Panc1 (cell line): ENCODE results near the gene WDR7. TPM values are rescaled to one million over a fixed set of nuclear protein-coding genes. Genes with fewer than 3 reads are reported as not detected.

Experiments used
- ATAC-seq: fragments of 200-7000 bp; cut with Tn5 transposase; 2 replicates; pipeline ENCODE4 v1.9.1; 2020; ENCODE audit warnings: mild to moderate bottlenecking, moderate library complexity
- BruUV-seq: library from RNA; stranded (reverse); fragments of 400-500 nt; replicated peaks from 2 replicates; lab custom pipeline; 2021; lab: Mats Ljungman, UMichigan
- CTCF ChIA-PET: fragments of 300-600 bp; sonication (Branson Sonifier 250); formaldehyde crosslinking; loops from one replicate; lab custom pipeline; 2022; ENCODE audit warnings: antibody characterized with exemption; lab: Charles Lee
- POLR2A ChIA-PET: fragments of 300-600 bp; sonication (Branson Sonifier 250); formaldehyde crosslinking; loops from one replicate; lab custom pipeline; 2022; ENCODE audit warnings: antibody characterized with exemption; lab: Charles Lee
- DNase-seq: peaks from one replicate; pipeline ENCODE4 v3.0.0-alpha.2; 2010; ENCODE audit warnings: low read depth, low spot score
- H3K27ac ChIP-seq: 2 replicates; pipeline ENCODE4 v1.5.1; 2011; ENCODE audit warnings: mild to moderate bottlenecking, low read length, inconsistent platforms
- H3K27me3 ChIP-seq: fragments of 200-500 bp; sonication (Bioruptor generic); 2 replicates; pipeline ENCODE4 v1.6.0; 2014; ENCODE audit warnings: low read length, inconsistent platforms; ENCODE audit not compliant: control insufficient read depth, insufficient read depth
- H3K36me3 ChIP-seq: fragments of 200-500 bp; sonication (Bioruptor generic); 2 replicates; pipeline ENCODE4 v1.5.1; 2014; ENCODE audit warnings: inconsistent platforms, mild to moderate bottlenecking, low read length, moderate library complexity; ENCODE audit not compliant: control insufficient read depth, insufficient read depth
- H3K4me1 ChIP-seq: 2 replicates; pipeline ENCODE4 v1.5.1; 2011; ENCODE audit warnings: inconsistent platforms, mild to moderate bottlenecking, low read length, moderate library complexity; ENCODE audit not compliant: control insufficient read depth, insufficient read depth
- H3K4me3 ChIP-seq, 2 experiments: 2 replicates each; pipeline ENCODE4 v1.5.1; 2011 to 2012; ENCODE audit warnings: low read depth in 2 of 2, low read length in 2 of 2, mild to moderate bottlenecking in 2 of 2, inconsistent platforms in 1 of 2, moderate library complexity in 1 of 2
- H3K9me3 ChIP-seq: fragments of 200-500 bp; sonication (Bioruptor generic); 2 replicates; pipeline ENCODE4 v1.5.1; 2014; ENCODE audit warnings: low read depth, mild to moderate bottlenecking, inconsistent platforms, low read length, moderate library complexity; ENCODE audit not compliant: control insufficient read depth, insufficient read depth
- CTCF ChIP-seq: fragments of 450-650 bp; IDR thresholded peaks from 2 replicates; pipeline ENCODE4 v1.5.1; 2017; ENCODE audit warnings: mild to moderate bottlenecking
- POLR2AphosphoS5 ChIP-seq: IDR thresholded peaks from 2 replicates; pipeline ENCODE4 v1.6.1; 2012; ENCODE audit warnings: mild to moderate bottlenecking, low read depth, low read length, moderate library complexity
- REST ChIP-seq, 2 experiments: IDR thresholded peaks; 2 replicates each; pipeline ENCODE4 v1.6.1; 2011 to 2012; ENCODE audit warnings: low read depth in 2 of 2, control low read depth in 1 of 2, low read length in 1 of 2, mild to moderate bottlenecking in 1 of 2, moderate library complexity in 1 of 2; ENCODE audit not compliant: insufficient read depth in 1 of 2
- SIN3A ChIP-seq: IDR thresholded peaks from 2 replicates; pipeline ENCODE4 v1.6.1; 2012; ENCODE audit warnings: low read depth, mild to moderate bottlenecking, low read length, moderate library complexity, borderline replicate concordance; ENCODE audit not compliant: insufficient read depth
- TCF7L2 ChIP-seq: IDR thresholded peaks from 2 replicates; pipeline ENCODE4 v1.6.1; 2011; ENCODE audit warnings: mild to moderate bottlenecking, low read depth, low read length, inconsistent platforms
- in situ Hi-C: cut with HindIII; loops from 2 replicates; pipeline ENCODE4 v1.10.0; 2016; ENCODE audit warnings: low sequenced_read_pairs, low pct_unique_long_range_greater_than_20kb
- intact Hi-C: fragments of 100-400 bp; cut with micrococcal nuclease; formaldehyde crosslinking; loops from one replicate; pipeline ENCODE4 v1.10.0; 2022; ENCODE audit not compliant: unreplicated experiment
- total RNA-seq: library from RNA; stranded (reverse); gene quantifications from one replicate; pipeline ENCODE4 v1.2.1, GENCODE V29; 2021; ENCODE audit not compliant: unreplicated experiment

Gene WDR7
- total RNA-seq, 1 experiment from 2014 or later: 12.3 TPM

GRCh38 chr18:56921896-56922480 is 270.8 kb downstream of the WDR7 start:
- in situ Hi-C loops: no loop called here
- TF ChIP-seq CTCF (no peak), SIN3A (no peak), REST (IDR thresholded peaks at IDR 0.05; ENCODE audit: insufficient read depth in 1 of 2, low read depth in 2 of 2, low read length in 1 of 2) (no peak), POLR2AphosphoS5 (no peak), TCF7L2 (no peak)
- no peak overlapping the region for H3K27ac ChIP-seq
- no peaks in the 10 kb centered on the region for H3K27me3 ChIP-seq
- ChIA-PET POLR2A (no interaction called here), CTCF (no interaction called here)
- no TSS peak for BruUV-seq
- no peaks in the 10 kb centered on the region for H3K4me1 ChIP-seq
- no peaks in the 10 kb centered on the region for H3K36me3 ChIP-seq
- H3K9me3 ChIP-seq: no peaks in the 10 kb centered on the region
- ATAC-seq (no peak), DNase-seq (no peak)
- intact Hi-C loops: no loop called here
- H3K4me3 ChIP-seq: no peak overlapping the region

GRCh38 chr18:56926734-56927133 is 275.6 kb downstream of the WDR7 start:
- no peaks in the 10 kb centered on the region for H3K36me3 ChIP-seq
- H3K4me1 ChIP-seq: no peaks in the 10 kb centered on the region
- ChIA-PET POLR2A (no interaction called here), CTCF (no interaction called here)
- no peaks in the 10 kb centered on the region for H3K9me3 ChIP-seq
- in situ Hi-C loops: no loop called here
- no peaks in the 10 kb centered on the region for H3K27me3 ChIP-seq
- no peak overlapping the region for H3K4me3 ChIP-seq
- intact Hi-C loops: no loop called here
- DNase-seq: no peak
- no peak for ATAC-seq
- no TSS peak for BruUV-seq
- no peak overlapping the region for H3K27ac ChIP-seq
- TF ChIP-seq TCF7L2 (no peak), CTCF (no peak), POLR2AphosphoS5 (no peak), SIN3A (no peak), REST (IDR thresholded peaks at IDR 0.05; ENCODE audit: insufficient read depth in 1 of 2, low read depth in 2 of 2, low read length in 1 of 2) (no peak)
